IMR-90 (cell line): ENCODE measurements around the gene HOOK1. TPM values are rescaled to one million over a fixed set of nuclear protein-coding genes. Genes with fewer than 3 reads are reported as not detected.

Experiments
- ATAC-seq: fragments of 200-7000 bp; cut with Tn5 transposase; 2 replicates; pipeline ENCODE4 v1.9.1; 2020; ENCODE audit warnings: low read depth, mild to moderate bottlenecking, moderate library complexity
- BruUV-seq: library from RNA; stranded (reverse); fragments of 400-500 nt; replicated peaks from 2 replicates; lab custom pipeline; 2021; lab: Mats Ljungman, UMichigan
- CTCF ChIA-PET: fragments of 300-600 bp; formaldehyde crosslinking; extraction: SDS; loops from one replicate; lab custom pipeline; 2021; ENCODE audit warnings: antibody characterized with exemption; lab: Yijun Ruan, JAX
- POLR2A ChIA-PET: fragments of 300-600 bp; sonication (Branson Sonifier 250); formaldehyde crosslinking; loops from one replicate; lab custom pipeline; 2022; ENCODE audit warnings: antibody characterized with exemption; ENCODE audit not compliant: unreplicated experiment; lab: Charles Lee
- DNase-seq: peaks from one replicate; pipeline ENCODE4 v3.0.0; 2013
- H2AFZ ChIP-seq: replicated peaks from 2 replicates; pipeline ENCODE3; 2013; ENCODE audit warnings: low read length, mild to moderate bottlenecking; ENCODE audit not compliant: poor library complexity
- H2AK5ac ChIP-seq: 2 replicates; pipeline ENCODE4 v1.6.1; 2013; ENCODE audit warnings: low read depth, low read length, inconsistent platforms
- H2AK9ac ChIP-seq: replicated peaks from 2 replicates; pipeline ENCODE3; 2013; ENCODE audit warnings: mild to moderate bottlenecking, low read depth, low read length, moderate library complexity; ENCODE audit not compliant: poor library complexity
- H2BK120ac ChIP-seq: 2 replicates; pipeline ENCODE4 v1.6.1; 2013; ENCODE audit warnings: low read depth, low read length, inconsistent platforms
- H2BK15ac ChIP-seq: 3 replicates; pipeline ENCODE4 v1.6.1; 2013; ENCODE audit warnings: low read depth, low read length, inconsistent platforms
- H2BK20ac ChIP-seq: 2 replicates; pipeline ENCODE4 v1.6.1; 2013; ENCODE audit warnings: low read depth, mild to moderate bottlenecking, inconsistent platforms, low read length, moderate library complexity
- H2BK5ac ChIP-seq: 2 replicates; pipeline ENCODE4 v1.6.1; 2013; ENCODE audit warnings: mild to moderate bottlenecking, low read depth, low read length, inconsistent platforms; ENCODE audit not compliant: poor library complexity, severe bottlenecking
- H3K14ac ChIP-seq: replicated peaks from 2 replicates; pipeline ENCODE4 v1.6.1; 2013; ENCODE audit warnings: low read depth, low read length, inconsistent platforms
- H3K18ac ChIP-seq: 2 replicates; pipeline ENCODE4 v1.6.1; 2013; ENCODE audit warnings: low read depth, low read length, control low read depth
- H3K23ac ChIP-seq: 2 replicates; pipeline ENCODE4 v1.6.1; 2013; ENCODE audit warnings: low read depth, low read length, inconsistent platforms
- H3K27ac ChIP-seq: 2 replicates; pipeline ENCODE4 v1.5.1; 2013; ENCODE audit warnings: mild to moderate bottlenecking, control low read depth, low read length; ENCODE audit not compliant: insufficient read depth
- H3K27me3 ChIP-seq: 2 replicates; pipeline ENCODE4 v1.6.1; 2013; ENCODE audit warnings: low read length; ENCODE audit not compliant: control insufficient read depth, insufficient read depth
- H3K36me3 ChIP-seq: 2 replicates; pipeline ENCODE4 v1.6.1; 2013; ENCODE audit warnings: low read length, mixed read lengths; ENCODE audit not compliant: control insufficient read depth, insufficient read depth
- H3K4ac ChIP-seq: 2 replicates; pipeline ENCODE4 v1.6.1; 2013; ENCODE audit warnings: low read depth, low read length, inconsistent platforms
- H3K4me1 ChIP-seq: 2 replicates; pipeline ENCODE4 v1.6.1; 2013; ENCODE audit warnings: low read length, mixed read lengths; ENCODE audit not compliant: control insufficient read depth, insufficient read depth
- H3K4me2 ChIP-seq: 2 replicates; pipeline ENCODE4 v1.6.1; 2013; ENCODE audit warnings: low read depth, mild to moderate bottlenecking, control low read depth, low read length, moderate library complexity
- H3K4me3 ChIP-seq: 2 replicates; pipeline ENCODE4 v1.5.1; 2013; ENCODE audit warnings: low read depth, mild to moderate bottlenecking, control low read depth, low read length, moderate library complexity; ENCODE audit not compliant: insufficient read depth
- H3K56ac ChIP-seq: 2 replicates; pipeline ENCODE4 v1.6.1; 2013; ENCODE audit warnings: low read length, inconsistent platforms; ENCODE audit not compliant: insufficient read depth; ENCODE audit errors: extremely low read depth
- H3K79me1 ChIP-seq, 2 experiments: 2 replicates each; pipeline ENCODE4 v1.6.1; 2013; ENCODE audit warnings: low read length in 2 of 2, inconsistent platforms in 1 of 2, low read depth in 1 of 2
- H3K9ac ChIP-seq: 2 replicates; pipeline ENCODE4 v1.6.1; 2013; ENCODE audit warnings: low read depth, low read length, control low read depth
- H3K9me1 ChIP-seq: 2 replicates; pipeline ENCODE4 v1.6.1; 2013; ENCODE audit warnings: low read length, inconsistent platforms; ENCODE audit not compliant: insufficient read depth
- H3K9me3 ChIP-seq: 2 replicates; pipeline ENCODE4 v1.6.1; 2013; ENCODE audit warnings: low read length; ENCODE audit not compliant: control insufficient read depth, insufficient read depth
- H4K20me1 ChIP-seq: 2 replicates; pipeline ENCODE4 v1.6.1; 2013; ENCODE audit warnings: low read length, inconsistent platforms; ENCODE audit not compliant: insufficient read depth
- H4K5ac ChIP-seq: 2 replicates; pipeline ENCODE4 v1.6.1; 2013; ENCODE audit warnings: mild to moderate bottlenecking, low read depth, low read length, control low read depth
- H4K8ac ChIP-seq, 2 experiments: 2 replicates each; pipeline ENCODE4 v1.6.1; 2013; ENCODE audit warnings: low read depth in 2 of 2, low read length in 2 of 2, control low read depth in 1 of 2, inconsistent platforms in 1 of 2
- H4K91ac ChIP-seq: 2 replicates; pipeline ENCODE4 v1.6.1; 2013; ENCODE audit warnings: low read depth, low read length, inconsistent platforms; ENCODE audit not compliant: insufficient read depth
- CEBPB ChIP-seq: IDR thresholded peaks from 2 replicates; pipeline ENCODE4 v1.6.1; 2012; ENCODE audit warnings: low read depth, low read length, improper control_type of control experiment
- CHD1 ChIP-seq: IDR thresholded peaks from 2 replicates; pipeline ENCODE4 v1.6.1; 2012; ENCODE audit warnings: low read depth, low read length, improper control_type of control experiment
- CTCF ChIP-seq: conservative IDR thresholded peaks from 2 replicates; pipeline ENCODE4 v1.5.1; 2012; ENCODE audit warnings: mild to moderate bottlenecking, low read depth, low read length, improper control_type of control experiment
- MAFK ChIP-seq: IDR thresholded peaks from 2 replicates; pipeline ENCODE4 v1.6.1; 2012; ENCODE audit warnings: low read depth, low read length, improper control_type of control experiment
- WGBS, 2 experiments: methylation state at CpG; one replicate each; pipeline versions ENCODE4 v1.1.5 to v1.1.7; 2013; ENCODE audit warnings: missing lambda C conversion rate in 2 of 2; ENCODE audit not compliant: insufficient read length in 1 of 2; ENCODE audit errors: extremely low coverage in 2 of 2; 5-methylcytosine and 5-hydroxymethylcytosine counted together
- dilution Hi-C: fragments of 300-500 bp; cut with HindIII; formaldehyde crosslinking; loops from one replicate; pipeline ENCODE4 v1.14.3; 2018; ENCODE audit warnings: low sequenced_read_pairs; ENCODE audit not compliant: unreplicated experiment
- in situ Hi-C: fragments of 300-500 bp; cut with MboI; formaldehyde crosslinking; loops from 3 replicates; pipeline ENCODE4 v1.14.3; 2019; ENCODE audit warnings: low sequenced_read_pairs, inconsistent platforms, mixed read lengths
- intact Hi-C: fragments of 100-400 bp; cut with micrococcal nuclease; formaldehyde crosslinking; loops from 2 replicates; pipeline ENCODE4 v1.10.0; 2022
- polyA plus RNA-seq, 3 experiments: library from polyadenylated mRNA; depleted of rRNA; stranded (reverse); fragments of >200 nt; gene quantifications; 2 replicates each; pipeline ENCODE4 v1.2.3, GENCODE V29; 2012; ENCODE audit warnings: low replicate concordance in 1 of 3
- total RNA-seq: library from RNA; depleted of rRNA; stranded (reverse); fragments of >200 nt; gene quantifications from 2 replicates; pipeline ENCODE4 v1.2.3, GENCODE V29; 2012

Gene HOOK1
- total and polyA plus RNA-seq, 2 of the 4 experiments (the other 2 are of a cell fraction): not detected

- Histone ChIP-seq H3K9me1 (peaks cover 6% of the 10 kb centered on the region; the same call in 1 of the 2 replicates), H2BK15ac (no peak overlapping the region), H2BK120ac (no peak overlapping the region), H2AK9ac (no peak overlapping the region), H3K4me2 (no peak overlapping the region), H3K23ac (no peak overlapping the region), H3K18ac (no peak overlapping the region), H4K8ac (no peak overlapping the region), H3K27ac (no peak overlapping the region), H3K56ac (no peak overlapping the region), H3K9ac (no peak overlapping the region), H4K91ac (no peak overlapping the region), H3K4me1 (peaks cover 2% of the 10 kb centered on the region; the same call in 1 of the 2 replicates), H2AFZ (no peak overlapping the region), H3K79me1 (no peaks in the 10 kb centered on the region), H2BK5ac (no peak overlapping the region), H3K27me3 (no peaks in the 10 kb centered on the region), H3K4me3 (no peak overlapping the region), H4K5ac (no peak overlapping the region), H2BK20ac (no peak overlapping the region), H3K9me3 (no peaks in the 10 kb centered on the region), H3K4ac (no peak overlapping the region), H3K14ac (no peak overlapping the region), H4K20me1 (no peaks in the 10 kb centered on the region), H3K36me3 (no peaks in the 10 kb centered on the region), H2AK5ac (no peak overlapping the region)
- in situ Hi-C loops (loop anchor here (25.0 kb wide), 1 partner anchor 1259 kb away; no protein-coding TSS in a partner anchor), dilution Hi-C loops (loop anchor here (25.0 kb wide), 1 partner anchor 1034 kb away; no protein-coding TSS in a partner anchor), intact Hi-C loops (no loop called here)
- DNase-seq: no peak
- ChIA-PET POLR2A (interaction anchor here (0.6 kb wide), 1 partner anchor 1008 kb away, joined by 3 read pairs; no protein-coding TSS in a partner anchor), CTCF (no interaction called here)
- ATAC-seq: no peak
- TF ChIP-seq MAFK: no peak
- no peak for TF ChIP-seq CEBPB
- TF ChIP-seq CTCF: no peak
- no peak for TF ChIP-seq CHD1
- no TSS peak for BruUV-seq
- no CpG with 5 or more reads among the region's 3 CpGs for WGBS, 2 experiments
These were observed 43.4 kb upstream of the HOOK1 start for GRCh38 chr1:59771361-59771760.
